OCI-LY7 (cell line): Measurements from ENCODE around the gene ZNF576. TPM values are rescaled to one million over a fixed set of nuclear protein-coding genes. Genes with fewer than 3 reads are reported as not detected.

Experiments used
- BruUV-seq: library from RNA; stranded (reverse); fragments of 400-500 nt; replicated peaks from 2 replicates; lab custom pipeline; 2021; lab: Mats Ljungman, UMichigan
- CTCF ChIA-PET: fragments of 300-600 bp; sonication (Branson Sonifier 250); formaldehyde crosslinking; loops from one replicate; lab custom pipeline; 2022; ENCODE audit warnings: antibody characterized with exemption; ENCODE audit not compliant: unreplicated experiment; lab: Charles Lee
- POLR2A ChIA-PET: fragments of 300-600 bp; sonication (Branson Sonifier 250); formaldehyde crosslinking; loops from one replicate; lab custom pipeline; 2022; ENCODE audit warnings: antibody characterized with exemption; lab: Charles Lee
- DNase-seq: peaks from one replicate; pipeline ENCODE4 v3.0.0-alpha.2; 2015; ENCODE audit warnings: low spot score
- H2AFZ ChIP-seq: fragments of 200-600 bp; sonication (generic), shearing (Covaris generic); 2 replicates; pipeline ENCODE4 v1.6.1; 2014; ENCODE audit warnings: mild to moderate bottlenecking, antibody characterized with exemption, low read length, moderate library complexity
- H3K27ac ChIP-seq: fragments of 200-600 bp; sonication (generic); 2 replicates; pipeline ENCODE4 v1.5.1; 2014; ENCODE audit warnings: mixed run types, low read depth, mild to moderate bottlenecking, moderate library complexity, low read length, inconsistent platforms; ENCODE audit not compliant: poor library complexity, severe bottlenecking
- H3K36me3 ChIP-seq: fragments of 200-600 bp; sonication (generic); 2 replicates; pipeline ENCODE4 v1.6.1; 2014; ENCODE audit warnings: mild to moderate bottlenecking, antibody characterized with exemption, low read length, moderate library complexity, mixed read lengths; ENCODE audit not compliant: insufficient read depth
- H3K4me1 ChIP-seq: fragments of 200-600 bp; sonication (generic); 2 replicates; pipeline ENCODE4 v1.5.1; 2014; ENCODE audit warnings: mild to moderate bottlenecking, low read length; ENCODE audit not compliant: insufficient read depth, poor library complexity, severe bottlenecking
- H3K4me2 ChIP-seq: fragments of 200-600 bp; sonication (generic); 2 replicates; pipeline ENCODE4 v1.6.1; 2014; ENCODE audit warnings: mild to moderate bottlenecking, low read length
- H3K4me3 ChIP-seq: fragments of 200-600 bp; sonication (generic); 2 replicates; pipeline ENCODE4 v1.5.1; 2014; ENCODE audit warnings: mild to moderate bottlenecking, low read depth, low read length; ENCODE audit not compliant: poor library complexity, severe bottlenecking
- H3K79me2 ChIP-seq: fragments of 200-600 bp; sonication (generic); 2 replicates; pipeline ENCODE4 v1.6.1; 2016; ENCODE audit warnings: low read depth, mild to moderate bottlenecking, low read length, moderate library complexity, mixed read lengths; ENCODE audit not compliant: insufficient read depth
- H3K9me2 ChIP-seq: fragments of 200-600 bp; sonication (generic); 2 replicates; pipeline ENCODE4 v1.6.1; 2016; ENCODE audit warnings: mild to moderate bottlenecking, low read length, mixed read lengths; ENCODE audit not compliant: insufficient read depth
- H3K9me3 ChIP-seq: fragments of 200-600 bp; sonication (generic); 2 replicates; pipeline ENCODE4 v1.6.1; 2014; ENCODE audit warnings: mild to moderate bottlenecking, mixed run types, low read length, mixed read lengths
- H4K20me1 ChIP-seq: fragments of 200-600 bp; sonication (generic); 2 replicates; pipeline ENCODE4 v1.6.1; 2014; ENCODE audit warnings: mild to moderate bottlenecking, antibody characterized with exemption, low read length, moderate library complexity, mixed read lengths; ENCODE audit not compliant: insufficient read depth
- EZH2phosphoT487 ChIP-seq: fragments of 200-600 bp; sonication (generic); IDR thresholded peaks from 2 replicates; pipeline ENCODE4 v1.6.1; 2018; ENCODE audit warnings: low read depth, borderline replicate concordance, mild to moderate bottlenecking, mixed run types, antibody characterized with exemption, low read length, moderate library complexity, mixed read lengths
- intact Hi-C: fragments of 100-400 bp; cut with micrococcal nuclease; formaldehyde crosslinking; loops from one replicate; pipeline ENCODE4 v1.10.0; 2022; ENCODE audit not compliant: unreplicated experiment
- total RNA-seq, 2 experiments: library from RNA; depleted of rRNA in 1 of 2; stranded (reverse); fragments of >200 nt in 1 of 2; shearing (Covaris generic) in 1 of 2; gene quantifications; 2 replicates each; pipeline ENCODE4 v1.2.3, GENCODE V29; 2014 to 2022
- TF ChIP-seq, protein P1 (sequence below): fragments of 200-600 bp; sonication (generic); conservative IDR thresholded peaks from 2 replicates; pipeline ENCODE4 v1.5.1; 2014; ENCODE audit warnings: mild to moderate bottlenecking, antibody characterized with exemption, low read length, moderate library complexity, mixed read lengths

ZNF576 gene
- total RNA-seq, 2 experiments from 2014 or later: 17.8 to 20.2 TPM

DNA sequence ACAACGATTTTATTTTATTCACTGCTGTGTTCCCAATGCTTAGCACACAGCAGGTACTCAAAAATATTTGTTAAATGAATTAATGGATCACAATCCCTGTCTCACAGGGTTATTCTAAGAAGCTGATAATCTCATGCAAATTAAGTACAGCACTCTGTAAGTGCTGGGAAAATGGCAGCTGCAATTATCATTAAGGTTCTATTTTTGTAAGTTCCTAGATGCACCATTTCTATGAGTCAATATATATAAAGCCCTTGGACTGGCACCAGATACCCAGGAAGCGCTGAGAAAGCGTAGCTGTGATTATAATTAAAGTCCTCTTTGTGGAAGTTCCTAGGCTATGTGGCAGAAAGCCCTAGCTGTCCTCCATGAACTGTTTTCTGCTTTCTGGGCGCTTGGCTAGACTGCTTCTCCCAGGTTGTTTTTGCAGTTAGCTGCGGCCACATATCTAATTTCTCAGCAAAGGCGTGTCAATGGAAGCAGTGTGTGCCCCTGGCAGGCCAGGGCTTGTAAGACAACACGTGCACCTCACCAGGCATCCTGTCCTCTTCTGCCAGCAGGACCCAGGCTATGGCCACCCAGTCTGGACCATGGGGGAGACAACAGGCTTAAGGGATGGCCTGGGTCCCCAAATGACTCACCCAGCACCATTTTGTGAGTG, 10.3 kb downstream of the ZNF576 start:
- TF ChIP-seq, protein P1, sequence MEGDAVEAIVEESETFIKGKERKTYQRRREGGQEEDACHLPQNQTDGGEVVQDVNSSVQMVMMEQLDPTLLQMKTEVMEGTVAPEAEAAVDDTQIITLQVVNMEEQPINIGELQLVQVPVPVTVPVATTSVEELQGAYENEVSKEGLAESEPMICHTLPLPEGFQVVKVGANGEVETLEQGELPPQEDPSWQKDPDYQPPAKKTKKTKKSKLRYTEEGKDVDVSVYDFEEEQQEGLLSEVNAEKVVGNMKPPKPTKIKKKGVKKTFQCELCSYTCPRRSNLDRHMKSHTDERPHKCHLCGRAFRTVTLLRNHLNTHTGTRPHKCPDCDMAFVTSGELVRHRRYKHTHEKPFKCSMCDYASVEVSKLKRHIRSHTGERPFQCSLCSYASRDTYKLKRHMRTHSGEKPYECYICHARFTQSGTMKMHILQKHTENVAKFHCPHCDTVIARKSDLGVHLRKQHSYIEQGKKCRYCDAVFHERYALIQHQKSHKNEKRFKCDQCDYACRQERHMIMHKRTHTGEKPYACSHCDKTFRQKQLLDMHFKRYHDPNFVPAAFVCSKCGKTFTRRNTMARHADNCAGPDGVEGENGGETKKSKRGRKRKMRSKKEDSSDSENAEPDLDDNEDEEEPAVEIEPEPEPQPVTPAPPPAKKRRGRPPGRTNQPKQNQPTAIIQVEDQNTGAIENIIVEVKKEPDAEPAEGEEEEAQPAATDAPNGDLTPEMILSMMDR: no peak
- no peak for TF ChIP-seq EZH2phosphoT487
- H3K4me1 ChIP-seq: peaks cover 6% of the 10 kb centered on the region
- no peak overlapping the region for H3K27ac ChIP-seq
- no peaks in the 10 kb centered on the region for H4K20me1 ChIP-seq
- H2AFZ ChIP-seq: no peak overlapping the region
- no peak overlapping the region for H3K4me3 ChIP-seq
- H3K79me2 ChIP-seq: no peaks in the 10 kb centered on the region
- no peaks in the 10 kb centered on the region for H3K9me3 ChIP-seq
- H3K4me2 ChIP-seq: no peak overlapping the region
- no peaks in the 10 kb centered on the region for H3K9me2 ChIP-seq
- intact Hi-C loops: no loop called here
- no peak for DNase-seq
- CTCF ChIA-PET: no interaction called here
- no TSS peak for BruUV-seq
- H3K36me3 ChIP-seq: peaks cover 54% of the 10 kb centered on the region
- POLR2A ChIA-PET: no interaction called here

DNA sequence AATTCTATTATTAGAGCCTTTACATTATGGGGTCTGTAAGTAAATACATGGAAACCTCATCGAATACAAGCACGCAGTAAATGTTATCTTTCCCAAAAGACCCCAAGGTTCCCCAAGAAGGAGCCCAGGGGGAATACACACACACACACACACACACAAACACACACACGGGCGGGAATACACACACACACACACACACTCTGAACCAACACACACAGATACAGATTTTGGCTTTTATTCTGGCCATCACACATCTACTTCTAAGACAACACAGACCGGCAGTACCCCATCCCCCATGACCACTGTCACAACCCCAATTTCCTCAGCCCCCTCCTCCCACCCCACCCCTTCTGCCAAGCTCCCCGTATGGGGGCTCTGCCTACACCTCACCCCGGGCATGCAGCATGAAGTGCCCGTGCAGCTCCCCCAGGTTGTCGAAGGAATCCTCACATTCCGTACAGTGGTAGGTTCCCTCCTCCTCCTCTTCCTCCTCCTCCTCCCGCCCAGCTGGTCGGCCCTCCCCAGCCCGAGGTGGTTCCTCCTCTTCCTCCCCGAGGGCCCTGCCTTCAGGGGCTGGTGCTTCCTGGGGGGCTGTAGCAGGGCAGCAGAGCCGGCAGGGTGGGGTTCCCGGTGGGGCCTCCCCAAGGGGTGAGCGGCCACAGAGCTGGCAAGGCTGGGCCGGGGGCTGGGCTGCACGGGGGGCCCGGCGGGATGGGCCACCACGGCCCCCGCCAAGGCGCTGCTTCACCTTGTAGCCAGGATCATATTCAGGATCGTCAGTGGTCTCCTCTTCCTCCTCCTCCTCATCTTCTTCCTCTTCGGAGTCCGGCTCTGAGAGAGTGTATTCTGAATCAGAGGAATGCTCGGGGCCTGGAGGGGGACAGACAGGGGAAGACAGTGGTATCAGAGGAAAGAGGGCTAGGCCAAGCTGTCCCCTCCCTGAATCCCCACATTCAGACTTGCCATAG, 11.1 kb downstream of the ZNF576 start:
- TF ChIP-seq, protein P1: no peak
- Histone ChIP-seq H3K4me3 (no peak overlapping the region), H3K27ac (no peak overlapping the region), H3K9me2 (no peaks in the 10 kb centered on the region), H2AFZ (no peak overlapping the region), H3K4me1 (peaks cover 6% of the 10 kb centered on the region), H4K20me1 (no peaks in the 10 kb centered on the region), H3K79me2 (no peaks in the 10 kb centered on the region), H3K9me3 (no peaks in the 10 kb centered on the region), H3K36me3 (peaks cover 55% of the 10 kb centered on the region), H3K4me2 (no peak overlapping the region)
- POLR2A ChIA-PET: no interaction called here
- no peak for DNase-seq
- CTCF ChIA-PET: no interaction called here
- intact Hi-C loops: no loop called here
- TSS peak; percentile 78 for BruUV-seq
